GM19099 (cell line): ENCODE measurements around the gene ZNF888.

ENCODE experiments used
- POLR2A ChIP-seq: IDR thresholded peaks from 3 replicates; pipeline ENCODE4 v1.6.1; 2011; ENCODE audit warnings: low read depth; ENCODE audit not compliant: insufficient read length; ENCODE audit errors: extremely low read depth

The ZNF888 gene

GRCh38 chr19:52896431-52897137 is 26.6 kb downstream of the ZNF888 start:
- TF ChIP-seq POLR2A = no peak

DNA sequence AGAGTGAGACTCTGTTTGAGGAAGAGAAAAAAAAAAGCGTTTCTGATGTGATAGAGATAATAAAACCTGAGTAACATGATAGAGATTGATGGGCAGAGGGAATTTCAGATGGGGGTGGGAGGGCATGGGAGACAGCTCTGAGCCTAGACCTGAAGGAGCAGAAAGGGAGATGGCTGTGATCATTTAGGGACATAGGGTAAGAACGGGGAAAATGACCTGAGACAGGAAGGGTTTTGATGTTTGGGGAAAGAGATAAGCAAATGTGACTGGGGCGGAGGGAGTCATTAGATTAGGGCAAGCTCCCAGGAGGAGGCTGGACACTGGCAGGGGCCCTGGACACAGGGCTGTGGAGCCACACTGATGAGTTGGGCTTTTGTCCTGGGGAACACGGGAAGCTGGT is 31.9 kb downstream of the ZNF888 start:
- no peak for TF ChIP-seq POLR2A

DNA sequence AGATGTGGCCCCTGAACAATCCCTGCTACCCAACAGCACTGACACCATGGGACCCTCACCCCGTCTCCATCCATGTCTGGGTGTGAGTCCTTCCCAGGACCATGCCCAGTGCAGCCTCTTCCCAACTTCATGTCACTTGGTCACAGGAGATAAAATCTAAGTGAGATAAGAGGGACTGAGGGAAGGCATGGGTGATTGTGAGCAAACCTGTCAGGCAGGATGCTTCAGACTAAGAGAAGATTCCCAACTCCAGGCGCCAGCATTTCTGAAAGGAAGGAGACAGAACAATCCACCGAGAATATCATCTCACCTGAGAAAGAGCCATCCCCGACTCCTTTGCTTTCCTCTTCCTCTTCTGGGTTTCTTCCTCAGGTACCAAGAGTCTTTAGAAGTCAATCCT is 33.3 kb downstream of the ZNF888 start:
- TF ChIP-seq POLR2A = no peak

GRCh38 chr19:52889076-52889475 is 34.2 kb downstream of the ZNF888 start:
- TF ChIP-seq POLR2A = no peak

DNA sequence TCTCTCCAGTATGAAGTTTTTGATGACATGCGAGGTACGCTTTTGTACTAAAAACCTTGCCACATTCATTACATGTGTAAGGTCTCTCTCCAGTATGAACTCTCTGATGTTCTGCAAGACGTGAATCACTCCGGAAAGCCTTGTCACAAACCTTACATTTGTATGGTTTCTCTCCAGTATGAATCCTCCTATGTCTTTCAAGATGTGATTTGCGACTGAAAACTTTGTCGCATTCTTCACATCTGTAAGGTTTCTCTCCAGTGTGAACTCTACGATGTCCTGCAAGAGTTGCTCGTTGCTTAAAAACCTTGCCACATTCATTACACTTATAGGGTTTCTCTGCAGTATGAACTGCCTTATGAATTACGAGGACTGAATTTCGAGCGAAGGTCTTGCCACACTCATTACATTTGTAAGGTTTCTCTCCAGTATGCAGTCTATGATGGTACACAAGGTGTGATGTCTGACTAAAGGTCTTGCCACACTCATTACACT is 42.3 kb downstream of the ZNF888 start:
- TF ChIP-seq POLR2A = no peak

DNA sequence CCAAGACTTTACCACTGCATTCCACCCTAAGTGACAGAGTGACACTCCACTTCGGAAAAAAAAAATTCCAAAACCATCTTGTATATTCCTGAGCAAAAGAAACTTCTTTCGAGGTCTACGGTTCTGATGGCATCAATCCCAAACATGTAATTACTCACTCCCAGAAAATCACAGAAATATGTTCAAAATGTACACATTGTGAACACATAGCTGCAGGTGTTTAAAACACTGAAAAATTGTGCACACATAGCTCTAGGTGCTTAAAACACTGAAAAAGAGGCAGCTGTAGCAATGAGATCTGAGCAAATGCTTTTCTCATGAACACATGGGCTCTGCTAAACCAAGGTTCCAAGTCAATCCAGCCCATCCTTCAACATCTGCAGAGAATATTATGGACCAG is 51.8 kb downstream of the ZNF888 start:
- no peak for TF ChIP-seq POLR2A

DNA sequence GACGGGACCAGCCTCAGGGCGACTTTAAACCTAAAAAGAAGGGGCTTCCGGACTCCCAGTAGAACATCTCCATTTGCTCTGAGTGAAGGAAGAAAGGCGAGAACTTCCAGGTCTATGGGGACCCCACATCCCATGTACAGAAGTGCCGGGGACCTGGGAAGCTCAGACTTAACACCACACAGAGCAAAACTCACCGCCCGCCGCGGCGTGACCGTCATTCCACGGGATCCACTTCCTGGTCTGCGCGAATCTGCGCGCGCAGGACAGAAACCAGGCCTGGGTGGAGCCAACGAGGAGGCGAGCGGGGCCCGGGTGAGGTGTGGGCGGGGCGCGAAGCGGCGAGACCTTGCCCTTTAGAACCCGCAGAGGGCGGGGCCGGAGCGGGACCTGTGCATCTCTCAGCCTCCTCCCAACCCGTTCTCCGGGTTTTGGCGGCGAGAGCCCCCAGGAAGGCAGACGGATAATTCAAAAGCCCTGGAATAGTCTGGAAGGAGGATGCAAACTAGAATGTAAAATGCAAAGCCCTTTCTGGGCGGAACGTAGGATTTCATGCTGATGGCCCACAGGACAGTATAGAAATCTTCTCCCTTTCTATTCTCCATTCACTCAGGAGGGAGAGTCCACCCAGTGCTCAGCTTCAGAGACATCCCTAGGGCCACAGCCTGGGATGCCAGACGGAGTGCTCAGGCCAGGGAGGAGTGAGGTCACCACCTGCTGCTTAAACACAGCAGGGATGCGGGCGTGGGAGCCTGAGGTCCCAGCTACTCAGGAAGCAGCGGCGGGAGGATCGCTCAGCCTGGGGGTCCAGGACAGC is 65.6 kb downstream of the ZNF888 start, which contains the start of gene ZNF468:
Gene ZNF468, minus strand, starts transcription at position 242 of the 814 bp plus-strand sequence. CDS start 3,347 bp downstream, outside the sequence.
- peak; percentile 81 for TF ChIP-seq POLR2A
